Left renal pelvis (tissue), 4 donors: ENCODE data around the gene ZACN. TPM values are rescaled to one million over a fixed set of nuclear protein-coding genes. Genes with fewer than 3 reads are reported as not detected.

Source experiments
- DNase-seq, 4 donors: peaks; one replicate each; pipeline ENCODE4 v3.0.0-alpha.2; 2013; ENCODE audit warnings: low read depth in 4 of 4, low spot score in 3 of 4
- polyA plus RNA-seq, 4 donors: library from polyadenylated mRNA; unstranded; fragments of 120-200 nt; gene quantifications; one replicate each; pipeline ENCODE4 v1.2.1, GENCODE V29; 2013; ENCODE audit not compliant: insufficient read length in 4 of 4

The ZACN gene
- polyA plus RNA-seq, 4 donors = 0.55 to 29.1 (median 7.2) TPM

DNA sequence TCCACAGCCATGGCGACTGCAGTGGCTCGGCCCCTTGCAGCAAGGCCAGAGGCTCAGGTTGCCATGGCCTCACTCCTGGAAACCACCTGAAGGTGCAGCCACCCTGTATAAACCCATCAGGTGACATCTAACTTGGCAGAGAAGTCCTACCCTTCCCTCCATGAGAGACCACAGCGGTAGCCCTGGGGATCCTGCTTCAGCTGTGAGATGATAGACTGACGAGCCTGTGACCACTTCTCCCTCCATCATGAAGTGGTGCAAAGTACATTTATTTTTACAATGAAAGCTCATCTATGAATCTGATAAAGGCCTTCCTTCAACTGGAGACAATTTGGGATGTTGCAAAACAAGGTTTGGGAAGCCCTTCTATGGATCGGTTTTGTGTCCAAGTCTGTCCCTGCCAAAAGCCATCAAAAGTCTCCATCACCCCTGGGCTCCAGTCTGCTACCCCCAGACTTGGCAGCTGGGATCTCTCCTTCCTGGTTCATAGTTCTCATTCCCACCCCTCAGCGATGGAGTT is 1.8 kb downstream of the ZACN start:
- DNase-seq = no peak

DNA sequence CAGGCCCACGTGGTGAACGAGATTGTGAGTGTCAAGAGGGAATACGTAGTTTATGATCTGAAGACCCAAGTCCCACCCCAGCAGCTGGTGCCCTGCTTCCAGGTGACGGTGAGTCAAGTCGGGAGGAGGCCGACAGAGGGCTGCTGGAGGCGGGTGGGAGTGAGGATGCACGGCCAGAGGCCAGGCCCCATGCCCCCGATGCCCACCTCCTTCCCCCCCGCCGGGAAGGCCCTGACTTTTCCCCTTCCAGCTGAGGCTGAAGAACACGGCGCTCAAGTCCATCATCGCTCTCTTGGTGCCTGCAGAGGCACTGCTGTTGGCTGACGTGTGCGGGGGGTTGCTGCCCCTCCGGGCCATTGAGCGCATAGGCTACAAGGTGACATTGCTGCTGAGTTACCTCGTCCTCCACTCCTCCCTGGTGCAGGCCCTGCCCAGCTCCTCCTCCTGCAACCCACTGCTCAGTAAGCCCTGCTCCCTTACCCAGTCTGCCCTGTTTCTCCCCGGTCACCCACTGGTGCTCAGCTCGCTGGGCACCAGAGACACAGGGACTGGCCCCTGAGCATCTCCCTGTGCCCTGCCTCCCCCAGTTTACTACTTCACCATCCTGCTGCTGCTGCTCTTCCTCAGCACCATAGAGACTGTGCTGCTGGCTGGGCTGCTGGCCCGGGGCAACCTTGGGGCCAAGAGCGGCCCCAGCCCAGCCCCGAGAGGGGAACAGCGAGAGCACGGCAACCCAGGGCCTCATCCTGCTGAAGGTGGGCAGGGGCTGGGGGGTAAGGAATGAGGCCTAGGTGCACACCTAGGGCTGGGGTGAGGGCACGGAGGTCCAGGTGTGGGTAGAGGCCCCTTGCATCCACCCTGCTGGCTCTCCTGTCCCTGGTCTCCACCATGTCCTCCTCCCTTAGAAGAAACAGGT is 2.6 kb downstream of the ZACN start:
- no peak for DNase-seq

GRCh38 chr17:76082326-76083251 is 3.6 kb downstream of the ZACN start:
- DNase-seq = no peak

DNA sequence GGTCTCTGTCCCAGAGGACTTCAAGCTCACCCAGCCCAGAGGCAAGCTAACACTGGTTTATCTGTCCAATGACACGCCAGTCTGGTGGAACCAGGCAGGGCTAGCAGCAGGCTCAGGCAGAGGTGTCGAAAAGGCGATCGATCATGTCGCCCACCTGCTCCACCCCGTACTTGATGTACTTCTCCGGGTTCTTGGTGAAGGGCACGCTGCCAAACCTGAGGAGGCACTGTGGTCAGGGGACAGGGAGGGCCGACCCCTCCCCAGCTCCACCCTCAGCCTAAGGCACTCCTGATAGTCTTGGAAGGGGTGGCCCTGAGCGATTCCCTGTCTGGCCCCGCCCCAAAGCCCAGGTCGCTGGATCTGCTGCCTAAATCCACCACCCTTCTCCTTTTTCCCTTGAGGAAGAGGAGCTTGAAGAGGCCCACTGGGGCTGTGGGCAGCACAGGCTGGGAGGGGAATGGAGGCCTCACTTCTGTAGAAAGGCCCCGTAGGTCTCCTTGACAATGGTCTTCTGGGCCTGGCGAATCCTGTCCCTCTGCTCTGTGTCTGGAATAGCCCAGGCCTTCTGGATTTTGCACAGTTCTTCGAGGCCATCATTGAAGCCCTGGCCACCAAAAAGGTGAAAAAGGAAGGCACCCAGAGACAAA is 4.7 kb downstream of the ZACN start:
- no peak for DNase-seq

GRCh38 chr17:76085066-76085730 is 6.2 kb downstream of the ZACN start:
- no peak for DNase-seq

DNA sequence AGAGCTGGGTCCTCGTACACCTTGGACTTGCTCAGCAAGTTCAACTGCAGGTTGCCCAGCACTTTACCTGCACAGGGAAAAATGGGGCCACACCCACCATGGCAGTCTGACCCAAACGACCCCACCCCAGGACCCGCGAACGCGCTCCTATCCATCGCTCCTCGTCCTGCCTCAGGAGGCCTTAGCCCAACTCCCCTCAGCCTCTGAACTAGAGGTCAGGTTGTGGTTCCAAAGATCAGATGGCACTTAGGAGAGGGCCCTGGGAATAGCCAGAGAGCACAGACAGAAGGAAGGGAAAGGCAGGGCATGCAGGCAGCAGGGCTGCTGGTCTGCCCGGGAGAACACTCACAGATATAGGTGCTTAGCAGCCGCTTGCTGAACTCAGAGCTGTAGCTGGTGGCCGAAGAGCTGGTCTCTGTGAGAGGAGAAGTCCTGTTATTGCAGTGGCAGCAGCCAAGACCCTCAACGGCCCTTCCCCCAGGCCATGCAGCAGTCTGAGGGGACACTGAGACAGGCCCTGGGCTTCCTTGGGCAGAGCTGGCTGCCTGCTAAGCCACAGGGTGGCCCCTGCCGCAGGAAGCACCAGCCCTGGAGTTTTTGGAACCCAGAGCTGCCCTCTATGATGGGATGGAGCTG is 6.9 kb downstream of the ZACN start:
- DNase-seq = no peak

- DNase-seq = no peak
Observed at GRCh38 chr17:76086384-76086783, 7.4 kb downstream of the ZACN start.

- no peak for DNase-seq
Observed at GRCh38 chr17:76087531-76087930, 8.5 kb downstream of the ZACN start.

DNA sequence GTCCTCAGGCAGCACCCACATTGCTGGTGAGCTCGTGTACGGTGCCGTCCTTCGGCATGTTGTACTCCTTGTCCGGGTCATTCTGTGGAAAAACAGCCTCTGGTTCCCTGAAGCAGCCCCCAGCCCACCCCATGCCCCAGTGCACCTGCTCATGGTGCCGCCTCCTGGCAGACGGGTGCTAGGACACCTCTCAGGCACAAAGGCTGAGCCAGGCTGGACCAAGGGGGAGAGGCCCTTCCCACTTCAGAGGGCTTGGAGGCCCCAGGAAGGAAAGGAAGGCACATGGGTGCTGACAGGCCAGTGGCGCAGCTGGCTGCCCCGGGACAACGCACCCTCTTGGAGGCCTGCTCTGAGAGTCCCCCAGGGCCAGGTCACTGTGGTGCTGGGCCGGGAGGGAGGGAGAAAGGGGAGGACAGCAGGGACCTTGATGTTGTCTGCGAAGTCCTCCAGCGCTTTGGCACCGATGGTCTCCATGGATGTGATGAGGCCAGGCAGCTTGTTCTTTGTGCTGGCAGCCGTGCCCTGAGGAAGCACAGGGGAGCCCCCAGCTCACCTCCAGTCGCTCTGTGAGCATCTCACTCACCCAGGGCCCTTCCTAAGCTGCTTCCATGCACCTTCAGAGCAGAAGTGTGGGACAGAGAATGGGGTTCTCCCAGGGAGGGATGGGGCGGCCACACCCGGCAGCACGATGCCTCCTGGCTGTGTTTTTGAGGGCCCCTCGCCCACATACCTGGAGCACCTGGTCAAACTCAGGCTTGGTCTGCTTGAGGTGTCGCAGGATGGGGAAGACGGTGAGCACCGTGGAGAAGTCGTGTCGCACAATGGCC is 9.3 kb downstream of the ZACN start:
- no peak for DNase-seq

- no peak for DNase-seq
Observed at GRCh38 chr17:76088868-76089576, 10.0 kb downstream of the ZACN start.

DNA sequence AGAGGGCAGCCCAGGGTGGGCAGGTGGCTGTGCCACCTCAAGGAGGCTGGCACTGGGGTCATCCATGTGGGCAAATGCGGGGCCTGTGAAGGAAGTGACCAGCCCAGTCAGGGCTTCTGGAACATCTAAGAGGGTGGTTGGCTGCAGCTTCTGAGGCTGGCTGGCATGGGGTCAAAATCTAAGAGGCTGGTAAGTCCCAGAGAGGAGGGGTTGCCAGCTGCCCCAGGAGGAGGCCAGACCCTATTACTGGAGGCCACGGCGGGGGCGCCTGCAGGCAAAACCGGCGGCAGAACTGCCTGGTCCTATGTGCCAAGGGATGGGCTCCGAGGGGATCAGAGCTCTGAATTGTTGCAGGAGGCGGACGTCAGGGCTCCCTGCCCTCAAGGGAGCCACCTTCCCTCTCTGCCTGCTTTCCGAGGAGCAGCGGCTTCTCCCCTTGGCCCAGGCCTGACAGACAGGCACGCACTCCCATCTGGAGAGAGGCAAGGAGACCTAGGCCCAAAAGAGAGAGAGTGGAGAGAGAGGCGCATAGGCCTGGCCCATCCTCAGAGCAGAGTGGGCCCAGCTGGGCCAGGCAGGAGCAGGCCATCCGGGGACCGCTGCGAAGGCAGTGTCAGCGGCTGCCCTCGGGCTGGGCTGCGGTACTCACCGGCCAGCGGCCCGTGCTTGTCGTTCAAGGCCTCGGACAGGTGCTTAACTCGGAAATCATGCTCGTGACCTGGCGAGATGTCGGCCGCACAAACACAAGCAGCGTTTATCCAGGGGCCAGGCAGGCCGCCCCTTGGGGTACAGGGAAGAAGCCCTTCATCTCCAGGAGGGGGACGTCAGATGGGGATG is 10.9 kb downstream of the ZACN start:
- DNase-seq = no peak

DNA sequence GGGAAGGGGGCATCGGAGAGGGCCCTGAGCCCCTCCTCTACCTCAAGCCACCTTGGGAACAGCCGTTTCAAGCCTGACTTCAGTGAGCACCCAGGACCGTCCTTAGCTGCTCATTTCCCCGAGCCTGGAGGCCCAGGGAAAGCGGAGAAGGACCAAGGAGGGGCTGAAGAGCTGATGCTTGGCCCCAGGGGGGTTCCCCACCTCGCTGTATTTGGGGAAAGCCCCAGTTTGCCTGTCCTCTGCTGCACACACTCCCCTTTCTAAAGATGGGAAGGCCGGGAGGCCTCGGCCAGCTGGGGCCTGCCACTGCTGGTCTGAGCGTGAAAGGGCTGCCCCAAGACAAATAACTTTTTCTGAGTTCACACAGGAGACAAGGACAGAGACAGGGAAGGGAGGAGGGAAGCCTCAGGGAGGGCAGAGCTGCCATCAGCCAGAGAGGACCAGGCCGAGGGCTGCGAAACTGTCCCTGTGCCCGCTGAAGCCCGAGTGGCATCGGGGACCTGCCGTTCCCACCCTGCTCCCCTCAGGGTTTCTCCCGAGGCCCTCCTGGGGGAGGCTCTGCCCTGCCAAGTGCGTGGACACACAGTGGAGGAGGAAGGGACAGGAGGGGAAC is 11.6 kb downstream of the ZACN start:
- DNase-seq = no peak

DNA sequence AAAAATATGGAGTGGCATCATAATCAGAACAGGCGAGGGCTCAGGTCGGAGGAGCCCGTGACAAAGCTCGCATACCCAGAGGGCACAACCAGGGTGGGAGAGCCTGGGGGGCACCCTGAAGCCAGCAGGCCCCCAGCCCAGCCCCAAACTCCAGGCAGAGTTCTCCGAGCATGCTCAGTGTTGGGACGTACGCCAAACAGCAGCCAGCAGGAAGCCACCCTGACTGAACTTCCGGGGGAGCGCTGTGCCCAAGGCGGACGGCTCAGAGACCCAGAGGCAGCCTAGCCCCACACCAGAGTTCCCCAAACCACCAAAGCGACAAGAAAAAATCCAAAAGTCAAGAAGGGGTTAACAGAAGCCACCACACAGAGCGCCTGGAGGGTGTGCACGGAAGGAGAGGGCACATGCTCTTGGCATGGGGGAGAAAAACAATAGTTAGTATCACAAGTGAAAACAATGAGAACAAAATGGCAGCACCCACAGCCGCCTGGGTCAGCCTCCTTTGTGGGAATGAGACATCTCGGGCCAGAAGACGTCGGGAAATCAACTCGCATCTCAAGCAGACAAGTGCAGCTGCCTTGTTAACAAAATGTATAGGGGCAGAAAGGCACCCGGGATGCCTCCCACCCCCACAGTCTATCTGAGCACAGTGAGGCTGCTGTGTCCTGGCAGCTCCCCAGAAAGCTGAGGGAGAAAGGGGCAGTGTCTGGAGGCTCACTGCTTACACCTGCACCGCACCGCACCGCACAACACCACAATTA is 12.7 kb downstream of the ZACN start:
- DNase-seq = no peak

GRCh38 chr17:76092526-76093413 is 13.8 kb downstream of the ZACN start:
- DNase-seq = no peak

GRCh38 chr17:76094046-76094445 is 15.1 kb downstream of the ZACN start:
- no peak for DNase-seq
